HFF-Myc (cell line): Measurements from ENCODE around the gene ST6GAL1.
"Not testable (repeated sequence)": the region's sequence is repeated elsewhere in the genome, so short reads cannot be mapped to it uniquely, and the experiment has no call there.

Source experiments
- DNase-seq: peaks from one replicate; pipeline ENCODE4 v3.0.0-alpha.2; 2011; ENCODE audit warnings: low read depth; ENCODE audit errors: extremely low read depth
- H3K4me3 ChIP-seq: replicated peaks from 2 replicates; pipeline ENCODE4 v1.5.1; 2011; ENCODE audit warnings: low read depth, mild to moderate bottlenecking, control low read depth, low read length
- TF ChIP-seq, protein P1 (sequence below): IDR thresholded peaks from 2 replicates; pipeline ENCODE4 v1.5.1; 2012; ENCODE audit warnings: mild to moderate bottlenecking, low read depth, low read length, control low read depth; ENCODE audit errors: missing control alignments

The ST6GAL1 gene, protein sequence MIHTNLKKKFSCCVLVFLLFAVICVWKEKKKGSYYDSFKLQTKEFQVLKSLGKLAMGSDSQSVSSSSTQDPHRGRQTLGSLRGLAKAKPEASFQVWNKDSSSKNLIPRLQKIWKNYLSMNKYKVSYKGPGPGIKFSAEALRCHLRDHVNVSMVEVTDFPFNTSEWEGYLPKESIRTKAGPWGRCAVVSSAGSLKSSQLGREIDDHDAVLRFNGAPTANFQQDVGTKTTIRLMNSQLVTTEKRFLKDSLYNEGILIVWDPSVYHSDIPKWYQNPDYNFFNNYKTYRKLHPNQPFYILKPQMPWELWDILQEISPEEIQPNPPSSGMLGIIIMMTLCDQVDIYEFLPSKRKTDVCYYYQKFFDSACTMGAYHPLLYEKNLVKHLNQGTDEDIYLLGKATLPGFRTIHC

DNA sequence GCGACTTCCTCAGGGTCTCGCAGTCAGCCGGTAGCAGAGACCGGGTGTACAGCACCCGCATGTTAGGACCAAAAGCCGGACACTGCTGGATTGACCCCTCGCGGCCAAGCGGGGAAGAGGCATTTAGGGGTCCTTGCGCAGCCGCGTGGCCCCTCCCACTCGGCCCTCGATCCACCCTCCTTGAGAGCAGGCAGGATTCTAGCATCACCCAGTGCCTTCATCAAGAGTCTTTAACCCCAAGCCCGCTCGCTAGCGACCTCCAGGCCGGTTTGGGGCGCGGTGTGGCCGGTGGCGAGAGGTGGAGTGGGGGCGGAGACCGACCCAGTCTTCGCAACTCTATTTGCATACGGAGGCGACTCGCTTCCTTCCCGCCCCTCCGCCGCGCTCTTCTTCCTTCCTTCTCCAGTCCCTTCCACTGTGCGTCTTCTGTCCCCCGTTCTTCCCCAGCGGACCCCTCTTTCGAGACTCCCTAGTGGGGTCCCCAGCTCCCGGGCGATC, at the start of gene ST6GAL1:
TSS of gene ST6GAL1 (plus strand) at position 384 of the 498 bp plus-strand sequence. CDS start 112,178 bp downstream, outside the sequence.
- TF ChIP-seq, protein P1, sequence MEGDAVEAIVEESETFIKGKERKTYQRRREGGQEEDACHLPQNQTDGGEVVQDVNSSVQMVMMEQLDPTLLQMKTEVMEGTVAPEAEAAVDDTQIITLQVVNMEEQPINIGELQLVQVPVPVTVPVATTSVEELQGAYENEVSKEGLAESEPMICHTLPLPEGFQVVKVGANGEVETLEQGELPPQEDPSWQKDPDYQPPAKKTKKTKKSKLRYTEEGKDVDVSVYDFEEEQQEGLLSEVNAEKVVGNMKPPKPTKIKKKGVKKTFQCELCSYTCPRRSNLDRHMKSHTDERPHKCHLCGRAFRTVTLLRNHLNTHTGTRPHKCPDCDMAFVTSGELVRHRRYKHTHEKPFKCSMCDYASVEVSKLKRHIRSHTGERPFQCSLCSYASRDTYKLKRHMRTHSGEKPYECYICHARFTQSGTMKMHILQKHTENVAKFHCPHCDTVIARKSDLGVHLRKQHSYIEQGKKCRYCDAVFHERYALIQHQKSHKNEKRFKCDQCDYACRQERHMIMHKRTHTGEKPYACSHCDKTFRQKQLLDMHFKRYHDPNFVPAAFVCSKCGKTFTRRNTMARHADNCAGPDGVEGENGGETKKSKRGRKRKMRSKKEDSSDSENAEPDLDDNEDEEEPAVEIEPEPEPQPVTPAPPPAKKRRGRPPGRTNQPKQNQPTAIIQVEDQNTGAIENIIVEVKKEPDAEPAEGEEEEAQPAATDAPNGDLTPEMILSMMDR, result peak; percentile 63
- peak; percentile 58 for DNase-seq
- H3K4me3 ChIP-seq, result peak within 1 kb of the TSS; percentile 82

GRCh38 chr3:186882150-186882524, 48.2 kb upstream of the ST6GAL1 start:
- DNase-seq, result peak; percentile 10
- H3K4me3 ChIP-seq, result no peak overlapping the region
- TF ChIP-seq, protein P1, result no peak

DNA sequence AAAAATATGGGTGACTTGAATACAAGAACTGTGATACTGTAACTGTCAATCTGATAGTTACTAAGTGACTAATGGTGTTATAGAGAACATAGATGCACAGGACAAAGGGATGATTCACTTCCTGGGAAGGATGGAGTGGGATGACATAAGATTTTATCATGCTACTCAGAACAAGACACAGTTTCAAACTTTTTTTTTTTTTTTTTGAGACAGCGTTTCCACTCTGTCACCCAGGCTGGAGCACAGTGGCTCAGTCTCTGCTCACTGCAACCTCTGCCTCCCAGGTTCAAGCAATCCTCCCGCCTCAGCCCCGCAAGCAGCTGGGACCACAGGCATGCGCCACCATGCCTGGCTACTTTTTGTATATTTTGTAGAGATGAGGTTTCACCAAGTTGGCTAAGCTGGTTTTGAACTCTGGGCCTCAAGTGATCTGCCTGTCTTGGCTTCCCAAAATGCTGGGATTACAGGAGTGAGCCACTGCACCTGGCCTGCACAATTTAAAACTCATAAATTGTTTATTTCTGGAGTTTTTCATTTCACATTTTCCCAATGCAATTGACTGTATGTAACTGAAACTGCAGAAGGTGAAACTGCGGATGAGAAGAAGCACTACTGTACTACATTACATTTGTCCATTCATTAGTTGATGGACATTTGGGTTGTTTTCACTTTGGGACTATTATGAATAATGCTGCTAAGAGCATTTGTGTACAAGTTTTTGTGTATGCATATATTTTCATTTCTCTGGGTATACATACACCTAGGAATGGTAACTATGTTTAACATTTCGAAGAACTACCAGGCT, 47.2 kb upstream of the ST6GAL1 start:
- TF ChIP-seq, protein P1, result no peak
- DNase-seq, result peak; percentile 67

DNA sequence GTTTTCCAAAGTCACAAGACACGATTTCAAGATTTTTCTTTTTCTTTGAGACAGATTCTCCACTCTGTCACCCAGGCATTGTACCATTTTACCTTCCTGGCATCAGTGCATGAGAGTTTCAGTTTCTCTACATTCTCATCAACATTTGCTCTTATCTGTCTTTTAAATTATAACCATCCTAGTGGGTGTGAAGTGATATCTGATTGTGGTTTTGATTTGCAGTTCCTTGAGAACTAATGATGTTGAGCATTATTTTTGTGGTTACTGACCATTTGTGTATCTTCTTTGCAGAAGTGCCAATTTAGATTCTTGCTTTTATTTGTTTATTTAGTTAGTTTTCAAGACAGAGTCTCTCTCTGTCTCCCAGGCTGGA, 46.7 kb upstream of the ST6GAL1 start:
- no peak for DNase-seq
- H3K4me3 ChIP-seq, result no peak overlapping the region
- TF ChIP-seq, protein P1, result no peak

More for the DNA sequence above, 47.2 kb upstream of the ST6GAL1 start:
- H3K4me3 ChIP-seq, result no peak overlapping the region

DNA sequence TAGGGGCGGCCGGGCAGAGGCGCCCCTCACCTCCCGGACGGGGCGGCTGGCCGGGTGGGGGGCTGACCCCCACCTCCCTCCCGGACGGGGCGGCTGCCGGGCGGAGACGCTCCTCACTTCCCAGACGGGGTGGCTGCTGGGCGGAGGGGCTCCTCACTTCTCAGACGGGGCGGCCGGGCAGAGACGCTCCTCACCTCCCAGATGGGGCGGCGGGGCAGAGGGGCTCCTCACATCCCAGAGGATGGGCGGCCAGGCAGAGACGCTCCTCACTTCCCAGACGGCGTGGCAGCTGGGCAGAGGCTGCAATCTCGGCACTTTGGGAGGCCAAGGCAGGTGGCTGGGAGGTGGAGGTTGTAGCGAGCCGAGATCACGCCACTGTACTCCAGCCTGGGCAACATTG, 45.5 kb upstream of the ST6GAL1 start:
- not testable (repeated sequence) for H3K4me3 ChIP-seq, DNase-seq

GRCh38 chr3:186886202-186886981, 43.9 kb upstream of the ST6GAL1 start:
- no peak overlapping the region for H3K4me3 ChIP-seq
- DNase-seq, result no peak
- TF ChIP-seq, protein P1, result no peak

- DNase-seq, H3K4me3 ChIP-seq: not testable (repeated sequence)
These were observed 42.8 kb upstream of the ST6GAL1 start for GRCh38 chr3:186887507-186887938.
